GM06990 (cell line): ENCODE measurements around the gene PUM1.
"Not testable (repeated sequence)": the region's sequence is repeated elsewhere in the genome, so short reads cannot be mapped to it uniquely, and the experiment has no call there.

Experiments
- DNase-seq: peaks from one replicate; pipeline ENCODE4 v3.0.0-alpha.2; 2011; ENCODE audit not compliant: insufficient read length; ENCODE audit errors: extremely low read depth
- H3K27me3 ChIP-seq: replicated peaks from 2 replicates; pipeline ENCODE4 v1.6.0; 2011; ENCODE audit warnings: low read length; ENCODE audit not compliant: control insufficient read depth, insufficient read depth
- H3K36me3 ChIP-seq: 2 replicates; pipeline ENCODE4 v1.5.1; 2011; ENCODE audit warnings: low read length; ENCODE audit not compliant: control insufficient read depth, insufficient read depth
- H3K4me3 ChIP-seq: replicated peaks from 2 replicates; pipeline ENCODE4 v1.5.1; 2011; ENCODE audit warnings: low read depth, mild to moderate bottlenecking, control low read depth, low read length
- TF ChIP-seq, protein P1 (sequence below): IDR thresholded peaks from 2 replicates; pipeline ENCODE4 v1.5.1; 2011; ENCODE audit warnings: low read length, control low read depth, mild to moderate bottlenecking, inconsistent platforms; ENCODE audit not compliant: insufficient read depth, poor library complexity, severe bottlenecking

The PUM1 gene

DNA sequence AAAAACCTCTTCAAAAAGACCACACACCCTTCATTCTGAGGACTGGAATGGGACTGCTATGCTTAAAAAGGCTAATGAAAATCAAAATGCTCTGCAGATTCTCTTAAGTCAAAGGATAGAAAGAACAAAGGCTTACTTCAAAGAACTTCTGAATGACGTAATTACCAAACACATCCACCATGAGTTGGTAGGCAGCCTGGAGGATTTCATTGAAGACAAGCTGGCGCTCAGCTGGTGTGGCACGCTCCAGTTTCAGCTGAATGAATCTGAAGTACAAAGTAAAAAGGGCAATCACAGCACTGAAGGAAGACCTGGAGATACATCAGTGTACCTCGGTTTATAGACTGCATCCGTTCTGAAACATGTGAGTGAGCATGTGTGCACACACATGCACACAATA is 113.4 kb downstream of the PUM1 start:
- Histone ChIP-seq H3K4me3 (no peak overlapping the region), H3K27me3 (no peaks in the 10 kb centered on the region), H3K36me3 (peaks cover 25% of the 10 kb centered on the region)
- TF ChIP-seq, protein P1, sequence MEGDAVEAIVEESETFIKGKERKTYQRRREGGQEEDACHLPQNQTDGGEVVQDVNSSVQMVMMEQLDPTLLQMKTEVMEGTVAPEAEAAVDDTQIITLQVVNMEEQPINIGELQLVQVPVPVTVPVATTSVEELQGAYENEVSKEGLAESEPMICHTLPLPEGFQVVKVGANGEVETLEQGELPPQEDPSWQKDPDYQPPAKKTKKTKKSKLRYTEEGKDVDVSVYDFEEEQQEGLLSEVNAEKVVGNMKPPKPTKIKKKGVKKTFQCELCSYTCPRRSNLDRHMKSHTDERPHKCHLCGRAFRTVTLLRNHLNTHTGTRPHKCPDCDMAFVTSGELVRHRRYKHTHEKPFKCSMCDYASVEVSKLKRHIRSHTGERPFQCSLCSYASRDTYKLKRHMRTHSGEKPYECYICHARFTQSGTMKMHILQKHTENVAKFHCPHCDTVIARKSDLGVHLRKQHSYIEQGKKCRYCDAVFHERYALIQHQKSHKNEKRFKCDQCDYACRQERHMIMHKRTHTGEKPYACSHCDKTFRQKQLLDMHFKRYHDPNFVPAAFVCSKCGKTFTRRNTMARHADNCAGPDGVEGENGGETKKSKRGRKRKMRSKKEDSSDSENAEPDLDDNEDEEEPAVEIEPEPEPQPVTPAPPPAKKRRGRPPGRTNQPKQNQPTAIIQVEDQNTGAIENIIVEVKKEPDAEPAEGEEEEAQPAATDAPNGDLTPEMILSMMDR, result no peak
- no peak for DNase-seq

DNA sequence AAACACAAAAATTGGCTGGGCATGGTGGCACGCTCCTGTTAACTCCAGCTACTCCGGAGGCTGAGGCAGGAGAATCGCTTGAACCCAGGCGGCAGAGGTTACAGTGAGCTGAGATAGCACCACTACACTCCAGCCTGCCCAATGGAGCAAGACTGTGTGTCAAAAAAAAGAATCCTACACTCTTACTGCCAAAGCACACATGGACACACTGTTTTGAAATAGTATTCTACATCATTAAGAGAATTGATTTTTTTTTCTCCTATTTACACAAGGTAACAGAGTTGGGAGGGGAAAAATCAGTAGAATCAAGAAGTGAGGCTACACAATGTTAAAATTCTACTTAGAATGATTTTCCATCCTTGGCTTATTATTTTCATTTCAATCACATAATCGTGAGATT is 114.8 kb downstream of the PUM1 start:
- TF ChIP-seq, protein P1, result no peak
- H3K27me3 ChIP-seq, result no peaks in the 10 kb centered on the region
- H3K4me3 ChIP-seq, result no peak overlapping the region
- DNase-seq, result no peak
- H3K36me3 ChIP-seq, result peaks cover 21% of the 10 kb centered on the region

DNA sequence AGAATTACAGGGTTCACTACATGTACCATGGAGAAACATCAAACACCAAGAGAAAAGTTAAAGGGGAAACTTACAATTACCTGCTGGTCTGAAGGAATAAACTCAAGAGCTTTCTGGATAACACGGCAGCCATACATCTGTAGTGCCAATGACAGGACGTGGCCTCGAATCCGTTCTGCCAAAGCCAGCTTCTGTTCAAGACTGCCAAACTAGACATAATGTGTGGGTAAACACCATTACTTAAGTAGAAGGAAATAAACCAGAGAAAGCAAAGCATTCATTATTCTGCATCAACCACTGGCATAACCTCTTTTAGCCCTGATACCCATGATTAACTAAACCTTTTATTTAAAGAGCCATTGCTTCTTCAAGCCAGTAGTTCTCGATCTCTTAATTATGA is 115.5 kb downstream of the PUM1 start:
- H3K4me3 ChIP-seq, result no peak overlapping the region
- no peak for DNase-seq
- TF ChIP-seq, protein P1, result no peak
- peaks cover 21% of the 10 kb centered on the region for H3K36me3 ChIP-seq
- no peaks in the 10 kb centered on the region for H3K27me3 ChIP-seq

DNA sequence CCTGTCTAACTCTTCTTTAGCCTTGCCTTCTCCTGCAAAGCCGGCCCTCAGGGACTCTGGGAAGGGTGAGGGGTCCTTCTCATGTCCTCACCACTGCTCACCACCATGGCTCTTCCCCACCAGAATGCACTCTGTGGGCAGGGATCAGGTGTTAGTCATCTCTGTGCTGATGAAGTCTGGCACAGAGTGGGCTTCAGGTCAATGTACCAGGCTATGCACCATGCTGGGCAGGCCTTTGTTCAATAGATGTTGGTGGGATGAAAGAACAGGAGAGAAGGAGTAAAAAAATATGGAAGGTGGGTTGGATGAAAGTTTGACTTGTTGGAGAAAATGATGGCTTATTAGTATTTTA is 116.1 kb downstream of the PUM1 start:
- DNase-seq, H3K27me3 ChIP-seq, H3K4me3 ChIP-seq: not testable (repeated sequence)
- peaks cover 23% of the 10 kb centered on the region for H3K36me3 ChIP-seq

DNA sequence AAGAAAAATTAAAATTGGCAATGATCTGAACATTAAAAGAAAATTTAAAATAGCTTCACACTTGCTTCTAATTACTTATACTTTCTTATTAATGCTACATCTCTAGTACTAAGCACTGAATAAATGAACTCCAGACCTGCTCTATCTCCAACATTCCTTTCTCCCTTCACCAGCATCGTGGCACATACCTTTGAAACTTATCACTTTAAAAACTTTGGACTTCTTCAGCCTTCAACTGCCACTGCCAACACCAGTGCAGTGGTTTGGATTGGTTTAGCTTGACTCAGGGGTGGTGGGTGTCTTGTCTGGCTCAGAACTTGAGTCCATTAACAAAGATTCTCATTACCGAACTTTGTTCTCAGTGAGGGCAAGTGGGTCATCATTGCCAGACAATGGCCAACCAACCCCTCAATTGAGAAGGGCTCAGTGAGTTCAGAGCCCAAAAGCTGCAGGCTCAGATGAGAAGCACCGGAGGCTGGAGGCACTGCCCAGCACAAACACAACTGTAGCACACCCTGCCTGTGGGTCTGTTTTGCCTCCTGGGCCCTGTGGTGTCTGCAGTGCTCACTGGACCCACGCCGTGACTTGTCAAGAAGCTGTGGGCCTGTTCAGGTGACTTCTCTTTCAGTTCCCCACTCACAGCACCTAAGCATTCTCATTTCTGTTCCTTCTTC is 116.6 kb downstream of the PUM1 start:
- not testable (repeated sequence) for H3K4me3 ChIP-seq, DNase-seq, H3K27me3 ChIP-seq
- H3K36me3 ChIP-seq, result peaks cover 19% of the 10 kb centered on the region

DNA sequence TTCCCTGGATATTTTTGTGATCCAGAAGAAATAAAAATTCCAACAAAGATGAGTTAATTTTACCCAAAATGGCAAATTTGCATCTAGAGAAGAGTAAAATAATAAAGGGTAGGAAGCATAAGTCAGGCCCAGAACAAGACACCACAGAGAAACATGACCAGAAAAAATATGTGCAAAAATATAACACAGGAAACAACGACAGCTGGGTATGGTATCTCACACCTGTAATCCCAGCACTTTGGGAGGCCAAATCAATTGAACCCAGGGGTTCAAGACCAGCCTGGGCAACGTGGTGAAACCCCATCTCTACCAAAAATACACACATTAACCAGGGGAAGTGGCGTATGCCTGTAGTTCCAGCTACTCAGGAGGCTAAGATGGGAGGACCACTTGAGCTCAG is 117.2 kb downstream of the PUM1 start:
- H3K36me3 ChIP-seq, result peaks cover 18% of the 10 kb centered on the region

DNA sequence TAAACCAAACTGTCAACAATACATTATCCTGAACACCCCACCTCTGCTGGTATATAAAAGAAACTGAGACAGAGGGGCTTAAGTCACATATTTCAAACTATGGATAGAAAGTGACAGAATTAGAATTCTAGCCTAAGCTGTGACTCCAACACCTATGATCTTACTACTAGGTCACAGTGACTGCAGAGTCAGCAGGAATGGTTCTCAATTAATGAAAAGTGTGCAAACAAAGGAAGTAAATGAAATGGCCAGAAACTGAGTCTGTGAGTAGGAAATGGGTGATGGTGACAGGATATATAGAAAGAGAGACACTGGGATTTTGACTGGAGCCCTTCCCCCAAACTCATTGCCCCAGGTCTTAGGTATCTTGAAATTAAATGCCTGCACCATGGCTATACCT is 118.3 kb downstream of the PUM1 start:
- TF ChIP-seq, protein P1, result no peak
- H3K36me3 ChIP-seq, result peaks cover 19% of the 10 kb centered on the region
- H3K27me3 ChIP-seq, result no peaks in the 10 kb centered on the region
- no peak overlapping the region for H3K4me3 ChIP-seq
- no peak for DNase-seq

More for the DNA sequence above, 117.2 kb downstream of the PUM1 start:
- Histone ChIP-seq H3K4me3 (no peak overlapping the region), H3K27me3 (no peaks in the 10 kb centered on the region)
- DNase-seq, result no peak
- TF ChIP-seq, protein P1, result no peak
